ENCODE data around the gene PIGU. TPM values are rescaled to one million over a fixed set of nuclear protein-coding genes. Genes with fewer than 3 reads are reported as not detected.
"Not testable (repeated sequence)": the region's sequence is repeated elsewhere in the genome, so short reads cannot be mapped to it uniquely, and the experiment has no call there.

The PIGU gene
- total RNA-seq, 1 donor from 2014 or later: 11.7 TPM

GRCh38 chr20:34622821-34623451 lies 54.0 kb downstream of the PIGU start:
- no peak for DNase-seq (ENCODE audit: low spot score)

DNA sequence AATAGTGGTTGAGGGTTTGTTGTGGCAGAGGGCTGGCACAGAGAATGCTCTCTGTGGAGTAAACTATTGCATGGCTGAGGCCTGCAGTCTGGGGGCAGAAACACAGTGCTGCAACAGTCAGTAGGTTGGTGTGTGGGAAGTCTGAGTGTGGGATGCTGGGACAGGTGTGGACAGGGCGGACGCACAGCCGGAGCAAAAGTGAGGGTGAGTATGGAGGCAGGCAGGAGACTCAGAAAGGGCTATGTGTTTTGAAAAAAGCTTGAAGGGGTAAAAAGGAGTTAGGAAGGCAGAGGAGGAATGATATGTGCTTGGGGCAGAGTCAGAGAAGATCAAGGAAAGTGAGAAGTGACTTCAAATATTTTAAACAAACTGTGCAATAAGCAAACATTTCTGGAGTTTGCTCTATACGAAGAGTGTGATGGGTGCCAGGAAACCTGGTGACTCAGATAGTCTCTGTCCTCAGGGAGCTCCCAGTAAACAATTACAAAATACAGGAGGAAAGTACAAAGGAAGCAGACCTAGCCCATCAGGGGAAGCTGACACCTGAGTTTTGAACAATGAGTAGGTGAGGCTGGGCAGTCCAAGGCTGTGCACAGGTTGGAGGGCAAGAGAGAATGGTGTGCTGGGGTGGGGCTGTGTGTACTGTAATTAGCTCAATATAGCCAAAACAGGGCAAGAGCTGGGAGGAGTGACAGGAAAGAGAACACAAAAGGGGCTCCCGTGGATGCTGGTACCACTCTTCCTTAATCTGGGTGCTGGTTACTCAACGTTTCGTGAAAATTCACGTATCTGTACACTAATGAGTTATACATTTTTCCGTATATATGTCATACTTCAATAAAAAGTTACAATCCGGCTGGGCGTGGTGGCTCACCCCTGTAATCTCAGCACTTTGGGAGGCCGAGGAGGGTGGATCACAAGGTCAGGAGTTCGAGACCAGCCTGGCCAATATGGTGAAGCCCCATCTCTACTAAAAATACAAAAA lies 55.2 kb downstream of the PIGU start:
- no peak for DNase-seq (ENCODE audit: low spot score)

GRCh38 chr20:34621036-34621343 lies 55.9 kb downstream of the PIGU start:
- no peak for DNase-seq (ENCODE audit: low spot score)

DNA sequence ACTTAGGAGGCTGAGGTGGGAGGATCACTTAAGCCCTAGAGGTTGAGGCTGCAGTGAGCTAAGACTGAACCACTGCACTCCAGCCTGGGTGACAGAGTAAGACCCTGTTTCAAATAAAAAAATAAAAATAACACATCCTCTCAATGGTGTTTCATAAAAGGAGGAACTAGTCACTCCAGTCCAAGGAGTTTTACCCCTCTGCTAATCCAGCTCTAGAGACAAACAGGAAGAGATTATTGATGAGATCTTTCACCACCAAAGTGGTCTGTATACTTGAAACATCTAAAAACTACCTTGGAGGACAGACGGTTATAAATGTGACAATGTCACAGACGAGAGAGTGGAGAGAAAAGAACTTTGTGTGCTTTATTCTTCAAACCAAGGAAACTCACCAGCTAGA lies 58.2 kb downstream of the PIGU start:
- no peak for DNase-seq (ENCODE audit: low spot score)

GRCh38 chr20:34616913-34617312 lies 60.0 kb downstream of the PIGU start:
- not testable (repeated sequence) for DNase-seq (ENCODE audit: low spot score)

GRCh38 chr20:34615477-34615876 lies 61.4 kb downstream of the PIGU start:
- DNase-seq (ENCODE audit: low spot score): no peak

- not testable (repeated sequence) for DNase-seq (ENCODE audit: low spot score)
Measured at GRCh38 chr20:34611976-34612375, 64.9 kb downstream of the PIGU start.

GRCh38 chr20:34607066-34607465 lies 69.8 kb downstream of the PIGU start:
- DNase-seq (ENCODE audit: low spot score): no peak

- no peak for DNase-seq (ENCODE audit: low spot score)
Measured at GRCh38 chr20:34604980-34605788, 71.7 kb downstream of the PIGU start.

DNA sequence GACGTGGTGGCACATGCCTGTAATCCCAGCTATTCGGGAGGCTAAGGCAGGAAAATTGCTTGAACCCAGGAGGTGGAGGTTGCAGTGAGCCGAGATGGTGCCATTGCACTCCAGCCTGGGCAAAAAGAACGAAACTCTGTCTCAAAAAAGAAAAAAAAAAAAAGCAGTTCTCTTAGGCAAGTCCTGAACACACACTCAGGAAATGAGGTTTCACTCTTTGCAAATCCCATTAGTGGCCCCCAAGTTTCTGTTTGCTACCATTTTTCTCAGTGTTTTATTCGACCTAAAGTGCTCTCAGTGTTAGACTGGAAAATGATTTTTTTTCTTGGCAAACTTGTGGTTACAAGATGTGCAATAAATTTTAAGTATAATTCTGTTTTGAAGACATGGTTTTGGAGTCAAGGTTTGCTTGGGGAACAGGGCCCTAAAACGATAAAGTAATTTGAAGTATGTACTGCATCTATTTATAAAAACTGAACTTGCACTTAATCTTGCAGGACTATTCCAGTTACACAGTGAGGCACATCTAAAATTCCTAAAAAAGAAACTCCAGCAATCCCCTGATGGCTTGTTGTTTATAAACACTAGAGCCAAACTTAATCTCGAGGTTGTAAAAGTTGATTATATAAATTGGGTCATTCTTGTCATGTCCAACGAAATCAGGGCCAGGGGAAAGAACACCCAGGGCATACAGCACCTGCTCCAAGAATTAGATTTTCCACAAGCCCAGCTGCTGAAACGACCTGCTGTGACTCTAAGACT lies 75.8 kb downstream of the PIGU start:
- DNase-seq (ENCODE audit: low spot score): no peak

DNA sequence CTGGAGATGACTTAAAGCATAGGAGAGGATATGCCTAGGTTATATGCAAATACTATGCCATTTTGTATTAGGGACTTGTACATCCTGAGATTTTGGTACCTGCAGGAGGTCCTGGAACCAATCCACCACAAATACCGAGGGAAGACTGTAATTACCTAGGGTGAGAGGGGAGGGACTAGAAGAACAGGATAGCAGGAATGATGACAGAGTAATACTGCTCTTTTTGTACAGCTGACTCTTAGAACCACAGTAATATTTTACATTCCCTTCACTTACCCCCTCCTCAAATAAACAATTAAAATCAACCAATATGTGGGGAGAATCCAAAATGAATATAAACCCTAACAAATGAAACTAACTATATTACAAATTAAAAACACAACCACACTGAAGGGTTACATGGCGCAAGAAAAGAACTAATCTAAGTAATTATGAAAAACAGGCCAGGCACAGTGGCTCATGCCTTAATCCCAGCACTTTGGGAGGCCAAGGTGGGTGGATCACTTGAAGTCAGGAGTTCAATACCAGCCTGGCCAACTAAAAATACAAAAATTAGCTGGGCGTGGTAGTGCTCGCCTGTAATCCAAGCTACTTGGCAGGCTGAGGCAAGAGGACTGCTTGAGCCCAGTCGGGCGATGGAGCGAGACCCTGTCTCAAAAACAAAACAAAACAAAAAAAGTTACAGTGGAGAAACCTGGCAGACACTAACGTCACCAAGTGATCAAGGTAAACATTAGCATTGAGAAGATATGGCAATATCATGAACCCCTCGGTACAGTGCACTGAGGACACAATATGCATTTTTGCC lies 81.3 kb downstream of the PIGU start:
- DNase-seq (ENCODE audit: low spot score): no peak

DNA sequence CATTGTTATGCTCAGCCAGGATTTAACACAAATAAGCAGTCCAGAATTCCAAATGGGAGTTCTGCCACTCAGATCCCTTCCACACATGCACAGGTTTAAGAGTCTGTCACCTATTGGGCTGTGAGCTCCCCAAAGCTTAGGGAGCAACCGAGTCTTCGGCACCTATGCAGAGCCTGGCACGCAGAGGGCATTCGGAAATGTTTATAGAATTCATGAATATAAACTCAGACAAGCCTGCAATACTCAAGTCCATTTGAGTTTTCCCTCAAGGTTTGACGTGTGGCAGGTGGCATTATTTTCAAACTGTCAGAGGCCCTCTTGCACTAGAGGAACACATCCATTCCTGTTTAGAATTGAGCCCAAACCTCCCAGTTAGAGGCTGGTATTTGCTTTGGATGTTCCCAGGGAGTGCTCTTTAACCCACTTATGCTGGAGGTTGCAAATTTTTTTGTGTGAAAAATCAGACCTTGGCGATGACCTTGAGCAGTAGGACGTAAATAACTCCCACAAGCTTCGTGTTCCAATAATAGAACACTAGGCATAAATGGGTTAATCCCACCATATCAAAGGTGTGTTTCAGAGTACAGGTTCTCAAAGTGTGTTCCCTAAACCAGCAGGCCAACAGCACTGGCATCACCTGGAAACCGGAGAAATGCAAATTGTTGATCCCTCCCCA lies 90.3 kb downstream of the PIGU start:
- DNase-seq (ENCODE audit: low spot score): no peak

DNA sequence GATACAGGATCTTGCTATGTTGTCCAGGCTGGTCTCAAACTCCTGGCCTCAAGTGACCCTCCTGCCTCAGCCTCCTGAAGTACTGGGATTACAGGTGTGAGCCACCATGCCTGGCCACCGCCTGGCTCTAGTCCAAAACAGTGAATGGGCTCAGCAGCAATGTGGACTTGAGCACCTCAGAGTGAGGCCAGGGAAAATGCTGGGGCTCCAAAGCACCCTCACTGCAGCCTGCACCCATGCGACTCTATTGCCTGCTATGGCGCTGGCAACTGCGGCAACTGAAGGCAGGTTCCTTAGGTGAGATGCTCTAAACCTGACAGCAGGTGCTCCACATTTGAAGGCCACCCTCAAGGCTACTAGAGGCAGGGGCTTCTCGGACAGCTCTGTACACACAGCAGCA lies 91.9 kb downstream of the PIGU start:
- DNase-seq (ENCODE audit: low spot score): peak; percentile 37

DNA sequence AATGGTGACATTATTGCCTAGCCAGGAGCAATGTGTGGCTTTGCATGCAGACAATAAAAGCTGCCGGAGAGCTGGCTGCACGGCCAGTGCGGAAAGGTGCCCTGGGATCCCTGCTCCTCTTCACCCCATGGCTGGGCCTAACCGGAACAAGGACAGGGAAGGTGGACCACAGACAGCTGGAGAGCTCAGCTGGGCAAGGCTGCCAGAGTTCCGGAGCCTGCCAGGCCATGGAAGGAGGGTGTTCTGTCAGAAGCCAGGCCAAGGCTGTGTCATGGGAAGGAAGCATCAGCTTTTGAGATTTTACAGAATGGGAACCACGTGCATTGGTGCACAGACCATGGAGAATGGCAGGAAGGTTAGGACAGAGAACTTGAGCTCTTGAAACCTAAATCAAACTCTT lies 93.3 kb downstream of the PIGU start:
- peak; percentile 45 for DNase-seq (ENCODE audit: low spot score)

GRCh38 chr20:34582911-34583310 lies 94.0 kb downstream of the PIGU start:
- DNase-seq (ENCODE audit: low spot score): peak; percentile 47

GRCh38 chr20:34582221-34582620 lies 94.7 kb downstream of the PIGU start:
- peak; percentile 12 for DNase-seq (ENCODE audit: low spot score)

DNA sequence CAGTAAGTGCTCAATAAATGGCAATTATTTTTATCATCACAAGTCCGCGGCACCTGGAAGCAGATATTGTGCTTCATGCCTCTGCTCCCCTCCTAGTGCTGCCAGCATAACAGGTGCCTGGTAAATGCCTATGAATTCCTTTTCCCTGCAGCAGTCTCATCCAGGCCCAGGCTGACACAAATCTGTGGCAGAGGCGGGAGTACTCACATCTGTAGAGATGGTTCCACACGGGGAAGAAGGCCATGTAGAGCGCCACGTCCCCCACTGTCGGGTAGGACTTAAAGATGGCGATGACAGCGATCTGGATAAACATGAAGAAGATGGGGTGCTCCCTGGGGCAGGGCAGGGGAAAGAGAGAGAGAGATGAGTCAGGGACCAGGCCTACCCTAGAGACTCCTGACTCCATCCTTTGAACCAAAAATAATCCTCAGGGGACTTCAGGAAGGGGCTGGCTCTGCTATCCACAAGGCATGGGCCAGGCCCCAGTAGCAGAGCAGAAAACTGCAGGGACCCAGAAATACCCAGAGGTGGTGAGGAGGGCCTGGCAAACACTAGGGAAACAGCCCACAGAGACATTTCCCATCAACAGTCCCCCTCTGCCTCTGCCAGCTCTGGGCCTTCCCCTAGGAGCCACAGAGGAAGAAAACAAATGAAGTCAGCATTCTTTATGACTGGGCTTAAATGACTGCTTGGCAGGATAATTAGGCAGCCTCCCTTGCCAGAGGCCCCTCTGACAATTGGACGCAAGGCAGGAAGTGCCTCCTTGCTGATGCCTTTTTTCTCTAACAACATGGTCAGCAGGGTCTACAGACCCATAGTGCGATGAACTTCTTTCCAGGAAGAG lies 95.3 kb downstream of the PIGU start:
- peak; percentile 43 for DNase-seq (ENCODE audit: low spot score)
